H54 (cell line): ENCODE data around the gene NMT1.

Experiments used
- DNase-seq: peaks from one replicate; pipeline ENCODE4 v3.0.0; 2011; ENCODE audit warnings: low spot score, mixed read lengths; ENCODE audit not compliant: insufficient read length
- FAIRE-seq: peaks from 3 replicates; lab custom pipeline; 2011; peaks lifted over from hg19 to GRCh38; lab: Jason Lieb, UNC
- POLR2A ChIP-seq: IDR thresholded peaks from 2 replicates; pipeline ENCODE4 v1.6.1; 2011; ENCODE audit warnings: low read depth, mild to moderate bottlenecking, low read length

The NMT1 gene

GRCh38 chr17:45098869-45099616 is 37.9 kb downstream of the NMT1 start:
- FAIRE-seq (no peak), DNase-seq (peak; percentile 84)
- no peak for TF ChIP-seq POLR2A

GRCh38 chr17:45101546-45101882 is 40.4 kb downstream of the NMT1 start:
- TF ChIP-seq POLR2A = no peak
- no peak for DNase-seq
- no peak for FAIRE-seq

- TF ChIP-seq POLR2A = no peak
- FAIRE-seq (no peak), DNase-seq (no peak)
Observed at GRCh38 chr17:45101883-45102811, 41.0 kb downstream of the NMT1 start.

GRCh38 chr17:45102856-45103255 is 41.7 kb downstream of the NMT1 start:
- FAIRE-seq (no peak), DNase-seq (no peak)
- TF ChIP-seq POLR2A = no peak

GRCh38 chr17:45103269-45103795 is 42.2 kb downstream of the NMT1 start:
- DNase-seq (no peak), FAIRE-seq (no peak)
- no peak for TF ChIP-seq POLR2A

- DNase-seq = no peak
- no peak for FAIRE-seq
- no peak for TF ChIP-seq POLR2A
Observed at GRCh38 chr17:45104029-45104428, 42.9 kb downstream of the NMT1 start.

GRCh38 chr17:45104497-45104896 is 43.4 kb downstream of the NMT1 start:
- DNase-seq = no peak
- FAIRE-seq = no peak
- TF ChIP-seq POLR2A = no peak

GRCh38 chr17:45104907-45105624 is 43.9 kb downstream of the NMT1 start:
- DNase-seq (no peak), FAIRE-seq (no peak)
- TF ChIP-seq POLR2A = no peak

GRCh38 chr17:45106096-45106495 is 45.0 kb downstream of the NMT1 start:
- no peak for FAIRE-seq
- DNase-seq = no peak
- no peak for TF ChIP-seq POLR2A

GRCh38 chr17:45106582-45106981 is 45.5 kb downstream of the NMT1 start:
- TF ChIP-seq POLR2A = no peak
- FAIRE-seq (no peak), DNase-seq (no peak)

- TF ChIP-seq POLR2A = no peak
- no peak for FAIRE-seq
- DNase-seq = no peak
Observed at GRCh38 chr17:45107293-45108010, 46.3 kb downstream of the NMT1 start.

GRCh38 chr17:45108051-45108450 is 46.9 kb downstream of the NMT1 start:
- DNase-seq = no peak
- no peak for FAIRE-seq
- no peak for TF ChIP-seq POLR2A
